Astrocyte of the spinal cord (primary cell): ENCODE data around the gene KIF24.
A peak's percentile ranks its signal among the peaks of the same experiment; 100 is the strongest.

Experiments used
- DNase-seq: peaks from one replicate; pipeline ENCODE4 v3.0.0; 2011; ENCODE audit warnings: low read depth, low spot score
- H3K4me3 ChIP-seq: 2 replicates; pipeline ENCODE4 v1.5.1; 2011; ENCODE audit warnings: low read depth, mild to moderate bottlenecking, low read length, moderate library complexity
- in situ Hi-C: cut with HindIII; loops from 2 replicates; pipeline ENCODE4 v1.10.0; 2017; ENCODE audit warnings: low sequenced_read_pairs
- TF ChIP-seq, protein P1 (sequence below): IDR thresholded peaks from 2 replicates; pipeline ENCODE4 v1.5.1; 2012; ENCODE audit warnings: low read depth, mild to moderate bottlenecking, low read length, inconsistent platforms

Gene KIF24

DNA sequence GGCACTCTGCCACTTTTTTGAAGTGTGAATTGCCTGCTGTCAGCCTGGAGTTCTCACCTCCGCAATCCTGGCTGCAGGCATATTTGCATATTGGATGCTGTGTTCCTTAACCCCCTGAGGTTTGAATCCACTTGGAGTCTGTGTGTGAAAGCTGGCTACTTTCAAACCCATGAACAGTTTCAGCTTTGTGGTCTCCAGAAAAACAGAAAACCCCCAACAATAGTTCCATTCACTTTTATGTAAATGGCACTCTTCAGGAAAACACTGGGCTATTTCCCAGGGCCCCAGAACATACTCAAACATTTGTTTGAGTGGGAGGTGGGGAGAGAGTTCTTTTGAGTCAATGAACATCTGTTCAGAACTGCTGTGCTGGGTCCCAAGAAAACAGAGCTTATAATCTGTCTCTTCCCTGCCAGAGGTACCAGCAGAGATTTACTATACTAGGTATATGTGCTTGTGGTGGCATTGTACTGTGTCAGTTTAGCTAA lies 5.3 kb upstream of the KIF24 start:
- in situ Hi-C loops: no loop called here
- TF ChIP-seq, protein P1, sequence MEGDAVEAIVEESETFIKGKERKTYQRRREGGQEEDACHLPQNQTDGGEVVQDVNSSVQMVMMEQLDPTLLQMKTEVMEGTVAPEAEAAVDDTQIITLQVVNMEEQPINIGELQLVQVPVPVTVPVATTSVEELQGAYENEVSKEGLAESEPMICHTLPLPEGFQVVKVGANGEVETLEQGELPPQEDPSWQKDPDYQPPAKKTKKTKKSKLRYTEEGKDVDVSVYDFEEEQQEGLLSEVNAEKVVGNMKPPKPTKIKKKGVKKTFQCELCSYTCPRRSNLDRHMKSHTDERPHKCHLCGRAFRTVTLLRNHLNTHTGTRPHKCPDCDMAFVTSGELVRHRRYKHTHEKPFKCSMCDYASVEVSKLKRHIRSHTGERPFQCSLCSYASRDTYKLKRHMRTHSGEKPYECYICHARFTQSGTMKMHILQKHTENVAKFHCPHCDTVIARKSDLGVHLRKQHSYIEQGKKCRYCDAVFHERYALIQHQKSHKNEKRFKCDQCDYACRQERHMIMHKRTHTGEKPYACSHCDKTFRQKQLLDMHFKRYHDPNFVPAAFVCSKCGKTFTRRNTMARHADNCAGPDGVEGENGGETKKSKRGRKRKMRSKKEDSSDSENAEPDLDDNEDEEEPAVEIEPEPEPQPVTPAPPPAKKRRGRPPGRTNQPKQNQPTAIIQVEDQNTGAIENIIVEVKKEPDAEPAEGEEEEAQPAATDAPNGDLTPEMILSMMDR: no peak
- DNase-seq: no peak

GRCh38 chr9:34333836-34334235 lies 4.8 kb upstream of the KIF24 start:
- in situ Hi-C loops: no loop called here
- no peak for DNase-seq
- TF ChIP-seq, protein P1: no peak
- H3K4me3 ChIP-seq: no peak overlapping the region

More for the DNA sequence above, 5.3 kb upstream of the KIF24 start:
- no peak overlapping the region for H3K4me3 ChIP-seq

- TF ChIP-seq, protein P1: peak; percentile 60
- H3K4me3 ChIP-seq: no peak overlapping the region
- in situ Hi-C loops: no loop called here
Observed at GRCh38 chr9:34332076-34332964, 3.3 kb upstream of the KIF24 start.

GRCh38 chr9:34331196-34331595 lies 2.1 kb upstream of the KIF24 start:
- in situ Hi-C loops: no loop called here
- DNase-seq: no peak
- TF ChIP-seq, protein P1: no peak
- no peak overlapping the region for H3K4me3 ChIP-seq

More at GRCh38 chr9:34332076-34332964, 3.3 kb upstream of the KIF24 start:
- DNase-seq: peak; percentile 46

DNA sequence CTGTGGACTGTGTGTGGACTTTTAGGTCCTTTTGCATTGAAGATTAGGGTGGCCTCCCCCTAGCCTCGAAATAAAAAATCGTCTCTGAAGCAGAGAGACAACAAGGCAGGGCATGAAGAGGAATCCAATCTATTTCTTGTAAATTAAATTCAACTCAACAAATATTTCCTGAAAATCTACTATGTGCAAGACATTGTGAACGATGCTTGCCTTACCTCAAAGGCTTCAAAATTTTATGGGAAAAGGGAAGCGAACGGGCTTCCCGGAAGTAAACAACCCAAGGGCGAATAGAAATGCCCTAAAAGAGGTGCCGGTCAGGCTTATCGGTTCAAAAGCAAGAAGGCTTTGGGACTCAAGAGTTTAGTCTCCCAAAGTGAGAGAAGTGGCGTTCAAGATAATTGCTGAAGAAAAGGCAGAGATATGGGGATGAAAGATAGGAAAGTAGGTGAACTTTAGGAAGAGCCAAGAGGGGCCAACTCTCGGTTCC lies 525 bp downstream of the KIF24 start:
- peak overlapping the region; percentile 82 for H3K4me3 ChIP-seq
- TF ChIP-seq, protein P1: no peak
- in situ Hi-C loops: no loop called here
- peak; percentile 42 for DNase-seq

- TF ChIP-seq, protein P1: no peak
- in situ Hi-C loops: no loop called here
- H3K4me3 ChIP-seq: no peak overlapping the region
- DNase-seq: no peak
Observed at GRCh38 chr9:34326690-34327089, 2.4 kb downstream of the KIF24 start.
